H9 (cell line): ENCODE measurements around the gene DTNA. TPM values are rescaled to one million over a fixed set of nuclear protein-coding genes. Genes with fewer than 3 reads are reported as not detected.

Experiments used
- DNase-seq: peaks from one replicate; pipeline ENCODE4 v3.0.0-alpha.2; 2017
- H2AFZ ChIP-seq: one replicate; pipeline ENCODE4 v1.6.1; 2013; ENCODE audit warnings: mild to moderate bottlenecking, low read length, control low read depth, moderate library complexity
- H2AK5ac ChIP-seq: 2 replicates; pipeline ENCODE4 v1.6.1; 2013; ENCODE audit warnings: low read length, control low read depth, mixed read lengths; ENCODE audit not compliant: insufficient read length
- H2BK120ac ChIP-seq: one replicate; pipeline ENCODE4 v1.6.1; 2013; ENCODE audit warnings: low read depth, mild to moderate bottlenecking, low read length, control low read depth, inconsistent platforms; ENCODE audit not compliant: poor library complexity, severe bottlenecking
- H2BK12ac ChIP-seq: 2 replicates; pipeline ENCODE4 v1.6.1; 2013; ENCODE audit warnings: low read length, control low read depth, mixed read lengths, low read depth; ENCODE audit not compliant: insufficient read length
- H2BK15ac ChIP-seq: 2 replicates; pipeline ENCODE4 v1.6.1; 2013; ENCODE audit warnings: low read depth, low read length, control low read depth
- H2BK20ac ChIP-seq: one replicate; pipeline ENCODE4 v1.6.1; 2013; ENCODE audit warnings: low read depth, mild to moderate bottlenecking, low read length, control low read depth, inconsistent platforms; ENCODE audit not compliant: poor library complexity, severe bottlenecking
- H2BK5ac ChIP-seq: 2 replicates; pipeline ENCODE4 v1.6.1; 2013; ENCODE audit warnings: low read length, control low read depth, mixed read lengths; ENCODE audit not compliant: insufficient read length
- H3K14ac ChIP-seq: 2 replicates; pipeline ENCODE4 v1.6.1; 2013; ENCODE audit warnings: low read length, control low read depth; ENCODE audit not compliant: insufficient read depth
- H3K18ac ChIP-seq: 2 replicates; pipeline ENCODE4 v1.6.1; 2013; ENCODE audit warnings: low read depth, mild to moderate bottlenecking, mixed read lengths, low read length, control low read depth; ENCODE audit not compliant: insufficient read length
- H3K23ac ChIP-seq: 2 replicates; pipeline ENCODE4 v1.6.1; 2013; ENCODE audit warnings: low read length, control low read depth, mixed read lengths, low read depth; ENCODE audit not compliant: insufficient read length
- H3K23me2 ChIP-seq: 2 replicates; pipeline ENCODE4 v1.6.1; 2013; ENCODE audit warnings: low read depth, mild to moderate bottlenecking, mixed read lengths, low read length, control low read depth; ENCODE audit not compliant: insufficient read length, poor library complexity, severe bottlenecking
- H3K27ac ChIP-seq: 2 replicates; pipeline ENCODE4 v1.5.1; 2013; ENCODE audit warnings: low read length, control low read depth, mixed read lengths, low read depth; ENCODE audit not compliant: insufficient read length
- H3K27me3 ChIP-seq: 2 replicates; pipeline ENCODE4 v1.6.1; 2013; ENCODE audit warnings: low read length, control low read depth, inconsistent platforms; ENCODE audit not compliant: insufficient read depth
- H3K4ac ChIP-seq: 2 replicates; pipeline ENCODE4 v1.6.1; 2013; ENCODE audit warnings: low read depth, mild to moderate bottlenecking, control low read depth, inconsistent platforms, low read length, moderate library complexity
- H3K4me1 ChIP-seq: 2 replicates; pipeline ENCODE4 v1.6.1; 2013; ENCODE audit warnings: low read length, control low read depth, inconsistent platforms; ENCODE audit not compliant: insufficient read depth
- H3K4me2 ChIP-seq: 2 replicates; pipeline ENCODE4 v1.6.1; 2013; ENCODE audit warnings: low read length, control low read depth, mixed read lengths; ENCODE audit not compliant: insufficient read length, insufficient read depth
- H3K56ac ChIP-seq: 2 replicates; pipeline ENCODE4 v1.6.1; 2013; ENCODE audit warnings: low read depth, mild to moderate bottlenecking, mixed read lengths, low read length, control low read depth; ENCODE audit not compliant: insufficient read length
- H3K79me1 ChIP-seq: 2 replicates; pipeline ENCODE4 v1.6.1; 2013; ENCODE audit warnings: low read depth, mild to moderate bottlenecking, moderate library complexity, low read length, control low read depth, inconsistent platforms; ENCODE audit not compliant: insufficient read depth, poor library complexity, severe bottlenecking
- H3K79me2 ChIP-seq: 2 replicates; pipeline ENCODE4 v1.6.1; 2013; ENCODE audit warnings: low read length, control low read depth, inconsistent platforms; ENCODE audit not compliant: insufficient read depth
- H3K9ac ChIP-seq: 2 replicates; pipeline ENCODE4 v1.6.1; 2013; ENCODE audit warnings: low read length, control low read depth, mixed read lengths; ENCODE audit not compliant: insufficient read length; ENCODE audit errors: extremely low read depth
- H3K9me3 ChIP-seq: one replicate; pipeline ENCODE4 v1.6.1; 2013; ENCODE audit warnings: low read depth, low read length, inconsistent platforms; ENCODE audit not compliant: control insufficient read depth
- H3T11ph ChIP-seq: one replicate; pipeline ENCODE4 v1.6.1; 2013; ENCODE audit warnings: mild to moderate bottlenecking, low read length, control low read depth, inconsistent platforms
- H4K20me1 ChIP-seq: one replicate; pipeline ENCODE4 v1.6.1; 2013; ENCODE audit not compliant: control insufficient read depth, insufficient read length, insufficient read depth
- H4K5ac ChIP-seq: 2 replicates; pipeline ENCODE4 v1.6.1; 2013; ENCODE audit warnings: low read depth, mild to moderate bottlenecking, mixed read lengths, low read length, control low read depth; ENCODE audit not compliant: insufficient read length
- H4K8ac ChIP-seq: replicated peaks from 2 replicates; pipeline ENCODE4 v1.6.1; 2013; ENCODE audit warnings: low read length, control low read depth, mixed read lengths, low read depth; ENCODE audit not compliant: insufficient read length
- H4K91ac ChIP-seq: 2 replicates; pipeline ENCODE4 v1.6.1; 2013; ENCODE audit warnings: low read depth, mild to moderate bottlenecking, moderate library complexity, mixed read lengths, low read length, control low read depth; ENCODE audit not compliant: insufficient read length
- H3K27ac Mint-ChIP-seq, 3 experiments: 2 replicates in 2 of 3; 3 replicates in 1 of 3; pipeline ENCODE4 v1.8.0; 2020 to 2021; ENCODE audit warnings: mixed read lengths in 3 of 3, mild to moderate bottlenecking in 1 of 3, moderate library complexity in 1 of 3
- H3K27me3 Mint-ChIP-seq: 2 replicates; pipeline ENCODE4 v1.8.0; 2021; ENCODE audit warnings: low read depth, mild to moderate bottlenecking, moderate library complexity, mixed read lengths
- H3K36me3 Mint-ChIP-seq, 3 experiments: 2 replicates in 2 of 3; 3 replicates in 1 of 3; pipeline ENCODE4 v1.8.0; 2020 to 2021; ENCODE audit warnings: low read depth in 3 of 3, mixed read lengths in 3 of 3; ENCODE audit not compliant: insufficient read depth in 1 of 3
- H3K4me1 Mint-ChIP-seq, 2 experiments: 2 replicates each; pipeline ENCODE4 v1.8.0; 2020; ENCODE audit warnings: mixed read lengths in 2 of 2
- H3K4me3 Mint-ChIP-seq, 2 experiments: 2 replicates in 1 of 2; 3 replicates in 1 of 2; pipeline ENCODE4 v1.8.0; 2020 to 2021; ENCODE audit warnings: mild to moderate bottlenecking in 2 of 2, mixed read lengths in 2 of 2, moderate library complexity in 1 of 2
- H3K9me3 Mint-ChIP-seq, 2 experiments: 2 replicates in 1 of 2; 3 replicates in 1 of 2; pipeline ENCODE4 v1.8.0; 2020; ENCODE audit warnings: mild to moderate bottlenecking in 2 of 2, mixed read lengths in 2 of 2, moderate library complexity in 1 of 2
- CTCF ChIP-seq: fragments of 200-600 bp; sonication (generic); conservative IDR thresholded peaks from 3 replicates; pipeline ENCODE4 v1.8.0; 2021; ENCODE audit warnings: antibody characterized with exemption, mild to moderate bottlenecking
- total RNA-seq: library from RNA; stranded (reverse); gene quantifications from 2 replicates; pipeline ENCODE4 v1.2.1, GENCODE V29; 2021

Gene DTNA
- total RNA-seq, 1 experiment from 2014 or later = 25.5 TPM

DNA sequence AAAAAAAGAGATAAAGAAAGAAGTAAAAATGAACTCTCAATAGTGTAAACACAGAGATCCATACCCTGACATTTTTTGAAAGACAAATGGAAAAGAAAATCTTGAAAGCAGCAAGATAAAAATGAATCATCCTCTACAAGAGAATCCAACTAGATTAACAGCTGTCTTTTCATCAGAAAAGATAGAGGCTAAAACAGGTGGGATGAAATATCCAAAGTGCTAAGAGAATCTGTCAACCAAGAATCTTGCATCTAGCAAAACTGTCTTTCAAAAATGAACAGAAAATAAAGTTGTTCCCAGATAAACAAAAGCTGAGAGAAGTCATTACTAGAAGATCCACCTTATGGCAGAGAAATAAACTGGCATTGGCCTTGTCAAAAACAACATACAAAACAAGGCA lies 213.8 kb downstream of the DTNA start:
- Histone ChIP-seq H3K4ac (no peak overlapping the region), H3K23me2 (no peaks in the 10 kb centered on the region), H3K9ac (no peak overlapping the region), H3K79me2 (no peaks in the 10 kb centered on the region), H2BK20ac (no peak overlapping the region), H3K18ac (no peak overlapping the region), H4K5ac (no peak overlapping the region), H2BK15ac (no peak overlapping the region), H2BK12ac (no peak overlapping the region), H3K79me1 (no peaks in the 10 kb centered on the region), H3T11ph (no peak overlapping the region), H4K20me1 (no peaks in the 10 kb centered on the region), H3K14ac (no peak overlapping the region), H2AFZ (no peak overlapping the region), H4K91ac (no peak overlapping the region), H2BK5ac (no peak overlapping the region), H3K27ac (no peak overlapping the region), H2BK120ac (no peak overlapping the region), H3K56ac (no peak overlapping the region), H2AK5ac (no peak overlapping the region), H3K23ac (no peak overlapping the region), H3K9me3 (no peaks in the 10 kb centered on the region), H3K27me3 (no peaks in the 10 kb centered on the region), H3K4me2 (no peak overlapping the region), H4K8ac (no peak overlapping the region), H3K4me1 (no peaks in the 10 kb centered on the region)
- H3K4me1 Mint-ChIP-seq = peaks cover 16 to 17% of the 10 kb centered on the region in 2 experiments
- no peak overlapping the region for H3K4me3 Mint-ChIP-seq
- no peak overlapping the region for H3K27ac Mint-ChIP-seq
- no peak for TF ChIP-seq CTCF
- no peaks in the 10 kb centered on the region for H3K9me3 Mint-ChIP-seq
- no peaks in the 10 kb centered on the region for H3K27me3 Mint-ChIP-seq
- no peak for DNase-seq
- H3K36me3 Mint-ChIP-seq = no peaks in the 10 kb centered on the region
